GM12873 (cell line): Measurements from ENCODE around the gene NF1.

Source experiments
- TF ChIP-seq, protein P1 (sequence below): IDR thresholded peaks from 2 replicates; pipeline ENCODE4 v1.5.1; 2012; ENCODE audit warnings: low read depth, mild to moderate bottlenecking, moderate library complexity, low read length, control low read depth; ENCODE audit not compliant: insufficient read depth; ENCODE audit errors: missing control alignments

NF1 gene

GRCh38 chr17:31053071-31053470 lies 41.7 kb upstream of the NF1 start:
- TF ChIP-seq, protein P1, sequence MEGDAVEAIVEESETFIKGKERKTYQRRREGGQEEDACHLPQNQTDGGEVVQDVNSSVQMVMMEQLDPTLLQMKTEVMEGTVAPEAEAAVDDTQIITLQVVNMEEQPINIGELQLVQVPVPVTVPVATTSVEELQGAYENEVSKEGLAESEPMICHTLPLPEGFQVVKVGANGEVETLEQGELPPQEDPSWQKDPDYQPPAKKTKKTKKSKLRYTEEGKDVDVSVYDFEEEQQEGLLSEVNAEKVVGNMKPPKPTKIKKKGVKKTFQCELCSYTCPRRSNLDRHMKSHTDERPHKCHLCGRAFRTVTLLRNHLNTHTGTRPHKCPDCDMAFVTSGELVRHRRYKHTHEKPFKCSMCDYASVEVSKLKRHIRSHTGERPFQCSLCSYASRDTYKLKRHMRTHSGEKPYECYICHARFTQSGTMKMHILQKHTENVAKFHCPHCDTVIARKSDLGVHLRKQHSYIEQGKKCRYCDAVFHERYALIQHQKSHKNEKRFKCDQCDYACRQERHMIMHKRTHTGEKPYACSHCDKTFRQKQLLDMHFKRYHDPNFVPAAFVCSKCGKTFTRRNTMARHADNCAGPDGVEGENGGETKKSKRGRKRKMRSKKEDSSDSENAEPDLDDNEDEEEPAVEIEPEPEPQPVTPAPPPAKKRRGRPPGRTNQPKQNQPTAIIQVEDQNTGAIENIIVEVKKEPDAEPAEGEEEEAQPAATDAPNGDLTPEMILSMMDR = no peak

- TF ChIP-seq, protein P1 = no peak
These were observed 40.0 kb upstream of the NF1 start for GRCh38 chr17:31054761-31055160.

DNA sequence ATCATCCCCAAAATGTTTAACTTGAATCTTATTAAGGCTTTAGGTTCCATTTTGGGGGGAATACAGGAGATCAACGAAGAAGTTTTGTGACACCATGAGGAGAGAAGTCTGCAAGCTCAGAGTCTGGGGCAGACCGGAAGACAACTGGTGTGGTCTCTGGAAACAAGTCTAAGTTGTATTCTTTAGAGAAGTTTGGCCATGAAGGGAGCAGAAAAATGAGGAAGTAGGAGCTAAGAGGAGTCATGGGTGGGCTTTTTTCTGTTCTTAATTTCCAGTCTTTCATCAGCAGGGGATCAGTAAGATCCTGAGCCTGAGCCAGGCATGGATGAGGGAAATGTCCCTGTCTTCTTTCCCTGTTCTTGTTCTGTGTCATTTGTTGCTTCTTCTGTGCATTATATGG lies 35.8 kb upstream of the NF1 start:
- TF ChIP-seq, protein P1 = no peak

DNA sequence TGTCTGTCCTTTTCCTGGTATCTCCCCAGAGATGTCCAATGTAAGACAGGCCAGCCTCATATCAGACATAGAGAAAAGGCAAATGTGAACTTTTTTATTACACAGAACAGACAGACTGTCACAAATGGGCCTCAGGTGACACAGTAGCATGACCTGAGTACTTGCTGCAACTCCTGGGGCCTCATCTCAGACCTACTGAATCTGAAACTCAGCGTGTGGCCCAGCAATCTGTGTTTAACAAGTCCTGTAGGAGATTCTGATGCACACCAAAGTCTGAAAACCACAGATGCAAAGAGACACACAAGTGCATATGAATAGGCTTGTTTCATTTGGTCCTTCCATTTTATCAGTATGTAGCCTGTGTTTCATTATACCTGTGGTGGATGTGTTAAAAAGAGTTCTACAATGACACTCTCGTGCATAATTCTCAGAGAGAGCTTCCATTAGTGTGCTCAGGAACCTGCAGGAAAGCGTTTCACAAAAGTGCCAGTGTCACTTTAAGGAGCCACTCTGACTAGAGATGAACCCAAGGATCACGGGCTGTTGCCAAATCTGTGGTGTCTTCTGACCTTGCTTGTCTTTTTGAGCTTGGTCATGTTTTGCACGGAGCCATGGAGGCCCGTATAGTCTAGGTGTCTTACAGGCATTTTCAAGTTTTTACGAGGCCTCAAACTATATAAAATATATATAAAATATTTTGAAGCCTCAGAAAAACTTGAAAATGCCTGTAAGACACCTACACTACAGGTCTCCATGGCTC lies 33.8 kb upstream of the NF1 start:
- TF ChIP-seq, protein P1 = no peak

GRCh38 chr17:31061678-31062077 lies 33.1 kb upstream of the NF1 start:
- TF ChIP-seq, protein P1 = peak; percentile 41

GRCh38 chr17:31062346-31062745 lies 32.4 kb upstream of the NF1 start:
- TF ChIP-seq, protein P1 = no peak

GRCh38 chr17:31064707-31065106 lies 30.1 kb upstream of the NF1 start:
- TF ChIP-seq, protein P1 = no peak
